IMR-90 (cell line): ENCODE results near the gene ACOXL. TPM values are rescaled to one million over a fixed set of nuclear protein-coding genes. Genes with fewer than 3 reads are reported as not detected.

Experiments used
- ATAC-seq: fragments of 200-7000 bp; cut with Tn5 transposase; 2 replicates; pipeline ENCODE4 v1.9.1; 2020; ENCODE audit warnings: low read depth, mild to moderate bottlenecking, moderate library complexity
- BruUV-seq: library from RNA; stranded (reverse); fragments of 400-500 nt; replicated peaks from 2 replicates; lab custom pipeline; 2021; lab: Mats Ljungman, UMichigan
- CTCF ChIA-PET: fragments of 300-600 bp; formaldehyde crosslinking; extraction: SDS; loops from one replicate; lab custom pipeline; 2021; ENCODE audit warnings: antibody characterized with exemption; lab: Yijun Ruan, JAX
- POLR2A ChIA-PET: fragments of 300-600 bp; sonication (Branson Sonifier 250); formaldehyde crosslinking; loops from one replicate; lab custom pipeline; 2022; ENCODE audit warnings: antibody characterized with exemption; ENCODE audit not compliant: unreplicated experiment; lab: Charles Lee
- DNase-seq: peaks from one replicate; pipeline ENCODE4 v3.0.0; 2013
- H2AFZ ChIP-seq: replicated peaks from 2 replicates; pipeline ENCODE3; 2013; ENCODE audit warnings: low read length, mild to moderate bottlenecking; ENCODE audit not compliant: poor library complexity
- H2AK5ac ChIP-seq: 2 replicates; pipeline ENCODE4 v1.6.1; 2013; ENCODE audit warnings: low read depth, low read length, inconsistent platforms
- H2AK9ac ChIP-seq: replicated peaks from 2 replicates; pipeline ENCODE3; 2013; ENCODE audit warnings: mild to moderate bottlenecking, low read depth, low read length, moderate library complexity; ENCODE audit not compliant: poor library complexity
- H2BK120ac ChIP-seq: 2 replicates; pipeline ENCODE4 v1.6.1; 2013; ENCODE audit warnings: low read depth, low read length, inconsistent platforms
- H2BK15ac ChIP-seq: 3 replicates; pipeline ENCODE4 v1.6.1; 2013; ENCODE audit warnings: low read depth, low read length, inconsistent platforms
- H2BK20ac ChIP-seq: 2 replicates; pipeline ENCODE4 v1.6.1; 2013; ENCODE audit warnings: low read depth, mild to moderate bottlenecking, inconsistent platforms, low read length, moderate library complexity
- H2BK5ac ChIP-seq: 2 replicates; pipeline ENCODE4 v1.6.1; 2013; ENCODE audit warnings: mild to moderate bottlenecking, low read depth, low read length, inconsistent platforms; ENCODE audit not compliant: poor library complexity, severe bottlenecking
- H3K14ac ChIP-seq: replicated peaks from 2 replicates; pipeline ENCODE4 v1.6.1; 2013; ENCODE audit warnings: low read depth, low read length, inconsistent platforms
- H3K18ac ChIP-seq: 2 replicates; pipeline ENCODE4 v1.6.1; 2013; ENCODE audit warnings: low read depth, low read length, control low read depth
- H3K23ac ChIP-seq: 2 replicates; pipeline ENCODE4 v1.6.1; 2013; ENCODE audit warnings: low read depth, low read length, inconsistent platforms
- H3K27ac ChIP-seq: 2 replicates; pipeline ENCODE4 v1.5.1; 2013; ENCODE audit warnings: mild to moderate bottlenecking, control low read depth, low read length; ENCODE audit not compliant: insufficient read depth
- H3K27me3 ChIP-seq: 2 replicates; pipeline ENCODE4 v1.6.1; 2013; ENCODE audit warnings: low read length; ENCODE audit not compliant: control insufficient read depth, insufficient read depth
- H3K36me3 ChIP-seq: 2 replicates; pipeline ENCODE4 v1.6.1; 2013; ENCODE audit warnings: low read length, mixed read lengths; ENCODE audit not compliant: control insufficient read depth, insufficient read depth
- H3K4ac ChIP-seq: 2 replicates; pipeline ENCODE4 v1.6.1; 2013; ENCODE audit warnings: low read depth, low read length, inconsistent platforms
- H3K4me1 ChIP-seq: 2 replicates; pipeline ENCODE4 v1.6.1; 2013; ENCODE audit warnings: low read length, mixed read lengths; ENCODE audit not compliant: control insufficient read depth, insufficient read depth
- H3K4me2 ChIP-seq: 2 replicates; pipeline ENCODE4 v1.6.1; 2013; ENCODE audit warnings: low read depth, mild to moderate bottlenecking, control low read depth, low read length, moderate library complexity
- H3K4me3 ChIP-seq: 2 replicates; pipeline ENCODE4 v1.5.1; 2013; ENCODE audit warnings: low read depth, mild to moderate bottlenecking, control low read depth, low read length, moderate library complexity; ENCODE audit not compliant: insufficient read depth
- H3K56ac ChIP-seq: 2 replicates; pipeline ENCODE4 v1.6.1; 2013; ENCODE audit warnings: low read length, inconsistent platforms; ENCODE audit not compliant: insufficient read depth; ENCODE audit errors: extremely low read depth
- H3K79me1 ChIP-seq, 2 experiments: 2 replicates each; pipeline ENCODE4 v1.6.1; 2013; ENCODE audit warnings: low read length in 2 of 2, inconsistent platforms in 1 of 2, low read depth in 1 of 2
- H3K9ac ChIP-seq: 2 replicates; pipeline ENCODE4 v1.6.1; 2013; ENCODE audit warnings: low read depth, low read length, control low read depth
- H3K9me1 ChIP-seq: 2 replicates; pipeline ENCODE4 v1.6.1; 2013; ENCODE audit warnings: low read length, inconsistent platforms; ENCODE audit not compliant: insufficient read depth
- H3K9me3 ChIP-seq: 2 replicates; pipeline ENCODE4 v1.6.1; 2013; ENCODE audit warnings: low read length; ENCODE audit not compliant: control insufficient read depth, insufficient read depth
- H4K20me1 ChIP-seq: 2 replicates; pipeline ENCODE4 v1.6.1; 2013; ENCODE audit warnings: low read length, inconsistent platforms; ENCODE audit not compliant: insufficient read depth
- H4K5ac ChIP-seq: 2 replicates; pipeline ENCODE4 v1.6.1; 2013; ENCODE audit warnings: mild to moderate bottlenecking, low read depth, low read length, control low read depth
- H4K8ac ChIP-seq, 2 experiments: 2 replicates each; pipeline ENCODE4 v1.6.1; 2013; ENCODE audit warnings: low read depth in 2 of 2, low read length in 2 of 2, control low read depth in 1 of 2, inconsistent platforms in 1 of 2
- H4K91ac ChIP-seq: 2 replicates; pipeline ENCODE4 v1.6.1; 2013; ENCODE audit warnings: low read depth, low read length, inconsistent platforms; ENCODE audit not compliant: insufficient read depth
- BHLHE40 ChIP-seq: fragments of 150-350 bp; IDR thresholded peaks from 2 replicates; pipeline ENCODE4 v1.6.1; 2016; ENCODE audit warnings: mild to moderate bottlenecking, low read depth, low read length
- CEBPB ChIP-seq: IDR thresholded peaks from 2 replicates; pipeline ENCODE4 v1.6.1; 2012; ENCODE audit warnings: low read depth, low read length, improper control_type of control experiment
- CHD1 ChIP-seq: IDR thresholded peaks from 2 replicates; pipeline ENCODE4 v1.6.1; 2012; ENCODE audit warnings: low read depth, low read length, improper control_type of control experiment
- CTCF ChIP-seq: conservative IDR thresholded peaks from 2 replicates; pipeline ENCODE4 v1.5.1; 2012; ENCODE audit warnings: mild to moderate bottlenecking, low read depth, low read length, improper control_type of control experiment
- ELK1 ChIP-seq: fragments of 150-350 bp; IDR thresholded peaks from 2 replicates; pipeline ENCODE4 v1.6.1; 2016; ENCODE audit warnings: low read depth, mild to moderate bottlenecking, low read length, moderate library complexity, borderline replicate concordance
- FOS ChIP-seq: fragments of 150-350 bp; IDR thresholded peaks from 2 replicates; pipeline ENCODE4 v1.6.1; 2016; ENCODE audit warnings: low read depth, low read length
- MAFK ChIP-seq: IDR thresholded peaks from 2 replicates; pipeline ENCODE4 v1.6.1; 2012; ENCODE audit warnings: low read depth, low read length, improper control_type of control experiment
- MAZ ChIP-seq: IDR thresholded peaks from 2 replicates; pipeline ENCODE4 v1.6.1; 2012; ENCODE audit warnings: low read depth, mild to moderate bottlenecking, low read length, improper control_type of control experiment, moderate library complexity, borderline replicate concordance
- MXI1 ChIP-seq: IDR thresholded peaks from 2 replicates; pipeline ENCODE4 v1.6.1; 2012; ENCODE audit warnings: low read depth, mild to moderate bottlenecking, low read length, moderate library complexity, borderline replicate concordance
- NFE2L2 ChIP-seq: fragments of 150-350 bp; IDR thresholded peaks from 2 replicates; pipeline ENCODE4 v1.6.1; 2016; ENCODE audit warnings: low read depth, mild to moderate bottlenecking, low read length
- POLR2A ChIP-seq: IDR thresholded peaks from 2 replicates; pipeline ENCODE4 v1.6.1; 2012; ENCODE audit warnings: mild to moderate bottlenecking, low read depth, low read length
- RAD21 ChIP-seq: IDR thresholded peaks from 2 replicates; pipeline ENCODE4 v1.6.1; 2012; ENCODE audit warnings: low read length, improper control_type of control experiment
- RCOR1 ChIP-seq: IDR thresholded peaks from 2 replicates; pipeline ENCODE4 v1.6.1; 2012; ENCODE audit warnings: mild to moderate bottlenecking, low read length, improper control_type of control experiment; ENCODE audit not compliant: insufficient replicate concordance
- RFX5 ChIP-seq: IDR thresholded peaks from 2 replicates; pipeline ENCODE4 v1.8.0; 2012; ENCODE audit warnings: low read depth, mild to moderate bottlenecking, low read length, moderate library complexity
- SMC3 ChIP-seq: fragments of 150-350 bp; IDR thresholded peaks from 2 replicates; pipeline ENCODE4 v1.6.1; 2016; ENCODE audit warnings: low read depth, mild to moderate bottlenecking, antibody characterized with exemption, low read length, moderate library complexity
- USF2 ChIP-seq: fragments of 150-350 bp; IDR thresholded peaks from 2 replicates; pipeline ENCODE4 v1.6.1; 2017; ENCODE audit warnings: mild to moderate bottlenecking, antibody characterized with exemption, low read length, low read depth
- dilution Hi-C: fragments of 300-500 bp; cut with HindIII; formaldehyde crosslinking; loops from one replicate; pipeline ENCODE4 v1.14.3; 2018; ENCODE audit warnings: low sequenced_read_pairs; ENCODE audit not compliant: unreplicated experiment
- in situ Hi-C: fragments of 300-500 bp; cut with MboI; formaldehyde crosslinking; loops from 3 replicates; pipeline ENCODE4 v1.14.3; 2019; ENCODE audit warnings: low sequenced_read_pairs, inconsistent platforms, mixed read lengths
- intact Hi-C: fragments of 100-400 bp; cut with micrococcal nuclease; formaldehyde crosslinking; loops from 2 replicates; pipeline ENCODE4 v1.10.0; 2022
- polyA plus RNA-seq, 3 experiments: library from polyadenylated mRNA; depleted of rRNA; stranded (reverse); fragments of >200 nt; gene quantifications; 2 replicates each; pipeline ENCODE4 v1.2.3, GENCODE V29; 2012; ENCODE audit warnings: low replicate concordance in 1 of 3
- total RNA-seq: library from RNA; depleted of rRNA; stranded (reverse); fragments of >200 nt; gene quantifications from 2 replicates; pipeline ENCODE4 v1.2.3, GENCODE V29; 2012

ACOXL gene
- total and polyA plus RNA-seq, 2 of the 4 experiments (the other 2 are of a cell fraction) = not detected

GRCh38 chr2:110925479-110925878 is 193.1 kb downstream of the ACOXL start:
- H2AK5ac ChIP-seq = no peak overlapping the region
- H3K4me3 ChIP-seq = no peak overlapping the region
- CTCF ChIA-PET = no interaction called here
- H3K56ac ChIP-seq = no peak overlapping the region
- H3K36me3 ChIP-seq = no peaks in the 10 kb centered on the region
- no peak overlapping the region for H4K8ac ChIP-seq
- BruUV-seq = no TSS peak
- no peak overlapping the region for H3K9ac ChIP-seq
- no peaks in the 10 kb centered on the region for H4K20me1 ChIP-seq
- H3K79me1 ChIP-seq = no peaks in the 10 kb centered on the region
- H2BK20ac ChIP-seq = no peak overlapping the region
- H2AFZ ChIP-seq = no peak overlapping the region
- H4K91ac ChIP-seq = no peak overlapping the region
- H3K9me3 ChIP-seq = 0 out of 2 replicates have a peak, but pooled peaks cover 2% of the 10 kb centered on the region
- H3K4ac ChIP-seq = no peak overlapping the region
- intact Hi-C loops = no loop called here
- no peak overlapping the region for H2BK120ac ChIP-seq
- H4K5ac ChIP-seq = no peak overlapping the region
- TF ChIP-seq RAD21 = no peak
- TF ChIP-seq MXI1 = no peak
- no peak for TF ChIP-seq MAZ
- no peak for TF ChIP-seq POLR2A
- no peak for TF ChIP-seq MAFK
- no peak for TF ChIP-seq USF2
- no peak for TF ChIP-seq FOS
- TF ChIP-seq SMC3 = no peak
- TF ChIP-seq CEBPB = no peak
- TF ChIP-seq ELK1 = no peak
- TF ChIP-seq CTCF = no peak
- TF ChIP-seq RFX5 = no peak
- no peak for TF ChIP-seq CHD1
- no peak for TF ChIP-seq RCOR1
- TF ChIP-seq NFE2L2 = no peak
- no peak for TF ChIP-seq BHLHE40
- DNase-seq (no peak), ATAC-seq (no peak)
- H2BK15ac ChIP-seq = no peak overlapping the region
- H3K27me3 ChIP-seq = 0 out of 2 replicates have a peak, but pooled peaks cover 2% of the 10 kb centered on the region
- POLR2A ChIA-PET = no interaction called here
- in situ Hi-C loops = no loop called here
- no peak overlapping the region for H3K14ac ChIP-seq
- H3K18ac ChIP-seq = no peak overlapping the region
- H2BK5ac ChIP-seq = no peak overlapping the region
- H3K9me1 ChIP-seq = no peaks in the 10 kb centered on the region
- no peak overlapping the region for H3K4me2 ChIP-seq
- no peak overlapping the region for H2AK9ac ChIP-seq
- no peaks in the 10 kb centered on the region for H3K4me1 ChIP-seq
- dilution Hi-C loops = no loop called here
- no peak overlapping the region for H3K27ac ChIP-seq
- H3K23ac ChIP-seq = no peak overlapping the region
